A549 treated with dexamethasone at 1 μM for 4 hours (cell line): ENCODE results near the gene OTUD4. TPM values are rescaled to one million over a fixed set of nuclear protein-coding genes. Genes with fewer than 3 reads are reported as not detected.

Experiments used
- total RNA-seq: library from RNA; stranded (reverse); fragments of 200-300 nt; extraction: Qiagen RNA extraction; gene quantifications from 5 replicates; pipeline ENCODE4 v1.2.3, GENCODE V29; 2022

Gene OTUD4, protein sequence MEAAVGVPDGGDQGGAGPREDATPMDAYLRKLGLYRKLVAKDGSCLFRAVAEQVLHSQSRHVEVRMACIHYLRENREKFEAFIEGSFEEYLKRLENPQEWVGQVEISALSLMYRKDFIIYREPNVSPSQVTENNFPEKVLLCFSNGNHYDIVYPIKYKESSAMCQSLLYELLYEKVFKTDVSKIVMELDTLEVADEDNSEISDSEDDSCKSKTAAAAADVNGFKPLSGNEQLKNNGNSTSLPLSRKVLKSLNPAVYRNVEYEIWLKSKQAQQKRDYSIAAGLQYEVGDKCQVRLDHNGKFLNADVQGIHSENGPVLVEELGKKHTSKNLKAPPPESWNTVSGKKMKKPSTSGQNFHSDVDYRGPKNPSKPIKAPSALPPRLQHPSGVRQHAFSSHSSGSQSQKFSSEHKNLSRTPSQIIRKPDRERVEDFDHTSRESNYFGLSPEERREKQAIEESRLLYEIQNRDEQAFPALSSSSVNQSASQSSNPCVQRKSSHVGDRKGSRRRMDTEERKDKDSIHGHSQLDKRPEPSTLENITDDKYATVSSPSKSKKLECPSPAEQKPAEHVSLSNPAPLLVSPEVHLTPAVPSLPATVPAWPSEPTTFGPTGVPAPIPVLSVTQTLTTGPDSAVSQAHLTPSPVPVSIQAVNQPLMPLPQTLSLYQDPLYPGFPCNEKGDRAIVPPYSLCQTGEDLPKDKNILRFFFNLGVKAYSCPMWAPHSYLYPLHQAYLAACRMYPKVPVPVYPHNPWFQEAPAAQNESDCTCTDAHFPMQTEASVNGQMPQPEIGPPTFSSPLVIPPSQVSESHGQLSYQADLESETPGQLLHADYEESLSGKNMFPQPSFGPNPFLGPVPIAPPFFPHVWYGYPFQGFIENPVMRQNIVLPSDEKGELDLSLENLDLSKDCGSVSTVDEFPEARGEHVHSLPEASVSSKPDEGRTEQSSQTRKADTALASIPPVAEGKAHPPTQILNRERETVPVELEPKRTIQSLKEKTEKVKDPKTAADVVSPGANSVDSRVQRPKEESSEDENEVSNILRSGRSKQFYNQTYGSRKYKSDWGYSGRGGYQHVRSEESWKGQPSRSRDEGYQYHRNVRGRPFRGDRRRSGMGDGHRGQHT
- total RNA-seq: 12.5 to 19.8 TPM (median 16.8 TPM) in 5 replicates

DNA sequence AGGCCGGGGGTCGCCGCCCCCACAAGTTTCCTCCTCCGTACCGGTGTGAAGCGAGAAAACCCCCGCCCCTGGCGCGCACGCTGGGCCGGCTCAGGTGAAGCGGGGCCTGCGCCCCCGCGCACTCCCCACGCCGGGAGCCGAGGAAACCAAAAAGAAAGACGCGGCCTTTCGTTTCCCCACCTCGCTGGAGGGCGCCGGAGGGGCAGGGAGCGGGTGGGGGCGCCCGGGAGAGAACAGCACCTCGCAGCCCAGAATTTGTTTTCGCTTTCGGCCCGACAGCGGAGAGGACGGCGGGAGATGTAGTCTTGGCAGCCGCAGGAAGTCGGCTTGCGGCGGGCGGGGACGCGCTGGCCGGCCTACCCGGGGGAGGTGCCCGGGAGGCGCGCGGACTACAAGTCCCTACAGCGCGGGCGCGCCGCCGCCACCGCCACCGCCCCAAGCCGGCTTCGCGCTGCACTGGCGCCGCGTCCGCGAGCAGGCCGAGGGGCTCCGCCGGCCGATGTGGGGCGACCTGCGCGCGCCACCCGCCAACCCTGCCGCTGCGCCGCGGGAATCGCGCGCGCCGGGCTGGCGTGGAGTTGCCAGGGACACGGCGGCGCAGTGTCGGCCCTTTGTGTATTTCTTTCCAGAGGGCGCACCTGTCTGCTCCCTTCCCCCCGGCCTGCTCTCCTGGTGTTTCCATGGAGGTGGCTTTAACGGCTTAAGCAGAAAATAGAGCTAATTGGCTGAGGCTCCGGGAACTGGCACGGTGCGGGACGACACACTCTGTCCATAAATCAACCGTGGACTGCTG is at the start of gene OTUD4:
Gene OTUD4, minus strand, starts transcription at position 292 of the 793 bp plus-strand sequence. CDS start 616 bp downstream, outside the sequence.

DNA sequence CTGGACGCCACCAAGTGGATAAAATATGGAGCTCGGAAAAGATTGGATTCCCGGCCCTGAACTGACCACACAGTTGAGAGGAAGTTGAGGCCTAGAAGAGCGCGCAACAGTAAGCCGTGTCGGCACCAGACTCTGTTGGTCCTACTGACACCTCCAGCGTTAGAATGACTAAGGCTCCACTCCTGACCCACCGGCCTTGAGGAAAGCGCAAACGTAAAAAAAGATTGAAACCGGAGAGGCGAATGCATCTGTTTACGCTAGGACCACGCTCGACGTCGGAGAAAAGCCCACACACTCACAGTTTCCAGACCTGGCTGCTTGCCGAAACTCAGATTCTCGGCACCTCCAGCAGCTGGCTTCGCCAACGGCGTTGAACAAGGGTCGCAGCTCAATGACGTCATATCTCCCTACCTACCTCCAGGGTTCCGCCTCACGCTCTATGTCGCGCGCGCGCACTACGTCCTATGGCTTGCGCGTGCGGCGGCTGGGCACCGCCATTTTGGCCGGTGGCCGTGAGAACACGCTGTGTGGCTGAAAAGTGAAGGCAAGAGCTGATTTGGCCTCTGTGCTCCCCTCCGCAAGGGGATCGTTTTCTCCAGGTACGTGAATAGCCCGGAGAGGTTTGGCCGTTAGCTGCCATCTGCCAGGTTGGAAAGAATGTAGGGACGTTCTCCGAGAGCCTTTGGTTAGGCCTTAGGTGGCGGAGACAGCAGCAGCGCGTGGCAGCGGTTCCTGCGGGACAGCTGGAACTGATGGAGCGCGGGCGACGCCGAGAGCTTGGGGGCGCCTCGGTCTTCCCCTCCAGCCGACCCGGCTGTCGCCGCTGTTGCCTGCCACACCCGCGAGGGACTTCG is 82.3 kb downstream of the OTUD4 start, which contains the start of the genes ABCE1 and ANAPC10:
Gene ABCE1, plus strand, starts transcription at position 491 of the 854 bp plus-strand sequence. CDS start 6,102 bp downstream, outside the sequence.
Gene ANAPC10, minus strand, starts transcription at position 376 of the 854 bp plus-strand sequence. CDS start 2,097 bp downstream, outside the sequence.

Other genes with a start within 250 kb of the OTUD4 start
- gene ANAPC10, start 82.4 kb downstream of the OTUD4 start, total RNA-seq: 9.9 to 15.7 TPM (median 10.4 TPM) in 5 replicates
- gene ABCE1, start 82.3 kb downstream of the OTUD4 start, total RNA-seq: 63.0 to 112 TPM (median 80.4 TPM) in 5 replicates